ENCODE data around the gene HMCN1.

DNA sequence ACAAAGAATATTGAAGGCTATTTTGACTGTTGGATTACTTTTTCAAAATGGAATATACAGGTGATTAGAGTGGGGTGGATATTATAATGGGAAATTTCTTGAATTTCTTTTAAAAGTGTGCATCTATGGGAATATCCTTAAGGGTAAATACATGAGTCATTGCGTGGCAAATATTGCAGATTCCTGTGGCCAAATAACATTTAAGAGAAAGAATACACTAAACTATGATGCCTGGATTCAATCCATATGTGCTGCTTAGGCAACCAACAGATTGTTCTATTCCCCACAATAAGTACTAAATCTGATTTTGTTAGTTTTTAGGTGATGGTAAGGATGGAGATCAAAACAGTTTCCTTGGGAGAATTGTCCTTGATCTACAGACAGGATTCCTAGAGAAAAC is 119.5 kb downstream of the HMCN1 start:
- TF ChIP-seq HDGF (IDR thresholded peaks at IDR 0.05; ENCODE audit: borderline replicate concordance): no peak
- TF ChIP-seq BHLHE40 (IDR thresholded peaks at IDR 0.05; ENCODE audit: borderline replicate concordance): no peak
- no peak for TF ChIP-seq NFRKB (IDR thresholded peaks at IDR 0.05)
- no peak for TF ChIP-seq L3MBTL2 (conservative IDR thresholded peaks at IDR 0.05)
- TF ChIP-seq FOXM1 (IDR thresholded peaks at IDR 0.05; ENCODE audit: borderline replicate concordance): no peak
- TF ChIP-seq FOXA1 (IDR thresholded peaks at IDR 0.05): no peak
- no peak for TF ChIP-seq PKNOX1 (IDR thresholded peaks at IDR 0.05)
